Hepatocyte (in vitro differentiated cells): Measurements from ENCODE around the gene CHAMP1. TPM values are rescaled to one million over a fixed set of nuclear protein-coding genes. Genes with fewer than 3 reads are reported as not detected.

Experiments used
- DNase-seq: peaks from one replicate; pipeline ENCODE4 v3.0.0-alpha.2; 2016; ENCODE audit warnings: low spot score
- H2AFZ ChIP-seq: fragments of 200-600 bp; sonication (generic); 2 replicates; pipeline ENCODE4 v1.6.0; 2016; ENCODE audit warnings: antibody characterized with exemption, mild to moderate bottlenecking
- H3K27ac ChIP-seq: fragments of 200-600 bp; sonication (generic); 2 replicates; pipeline ENCODE4 v1.5.1; 2016; ENCODE audit warnings: mild to moderate bottlenecking
- H3K27me3 ChIP-seq: fragments of 200-600 bp; sonication (generic); 2 replicates; pipeline ENCODE4 v1.6.1; 2016
- H3K36me3 ChIP-seq: fragments of 200-600 bp; sonication (generic); replicated peaks from 2 replicates; pipeline ENCODE4 v1.5.1; 2016; ENCODE audit warnings: low read depth; ENCODE audit not compliant: insufficient read depth
- H3K4me1 ChIP-seq: fragments of 200-600 bp; sonication (generic); 2 replicates; pipeline ENCODE4 v1.5.1; 2016; ENCODE audit warnings: mild to moderate bottlenecking, moderate library complexity; ENCODE audit not compliant: insufficient read depth
- H3K4me2 ChIP-seq: fragments of 200-600 bp; sonication (generic); 2 replicates; pipeline ENCODE4 v1.6.0; 2016
- H3K4me3 ChIP-seq: fragments of 200-600 bp; sonication (generic); 2 replicates; pipeline ENCODE4 v1.5.1; 2016; ENCODE audit warnings: mild to moderate bottlenecking
- H3K79me2 ChIP-seq: fragments of 200-600 bp; sonication (generic); 2 replicates; pipeline ENCODE4 v1.6.0; 2017; ENCODE audit warnings: mild to moderate bottlenecking
- H3K9me2 ChIP-seq: fragments of 200-600 bp; sonication (generic); replicated peaks from 2 replicates; pipeline ENCODE4 v1.6.0; 2017; ENCODE audit warnings: mild to moderate bottlenecking; ENCODE audit not compliant: insufficient read depth
- H3K9me3 ChIP-seq: fragments of 200-600 bp; sonication (generic); 2 replicates; pipeline ENCODE4 v1.5.1; 2016; ENCODE audit warnings: low read depth, mild to moderate bottlenecking
- H4K20me1 ChIP-seq: fragments of 200-600 bp; sonication (generic); 2 replicates; pipeline ENCODE4 v1.6.0; 2016; ENCODE audit warnings: mild to moderate bottlenecking; ENCODE audit not compliant: insufficient read depth, poor library complexity, severe bottlenecking
- EZH2 ChIP-seq: fragments of 200-600 bp; sonication (generic); IDR thresholded peaks from 2 replicates; pipeline ENCODE4 v1.6.1; 2016; ENCODE audit warnings: antibody characterized with exemption, mild to moderate bottlenecking, borderline replicate concordance
- EZH2phosphoT487 ChIP-seq: fragments of 200-600 bp; sonication (generic); IDR thresholded peaks from one replicate; pipeline ENCODE4 v1.6.1; 2018; ENCODE audit warnings: antibody characterized with exemption, mild to moderate bottlenecking, low read depth, moderate library complexity; ENCODE audit not compliant: unreplicated experiment, severe bottlenecking
- WGBS: methylation state at CpG from one replicate; pipeline ENCODE4 v1.1.6; 2016; ENCODE audit warnings: low lambda C conversion rate; ENCODE audit errors: missing lambda C conversion rate; 5-methylcytosine and 5-hydroxymethylcytosine counted together
- polyA plus RNA-seq: library from polyadenylated mRNA; unstranded; fragments of >200 nt; fragmentation: Nextera tagmentation; extraction: Ambion mirVana; gene quantifications from 2 replicates; pipeline ENCODE4 v1.2.1, GENCODE V29; 2016
- total RNA-seq: library from RNA; depleted of rRNA; stranded (reverse); fragments of >200 nt; gene quantifications from 2 replicates; pipeline ENCODE4 v1.2.3, GENCODE V29; 2014
- TF ChIP-seq, protein P1 (sequence below): fragments of 200-600 bp; sonication (generic); IDR thresholded peaks from 2 replicates; pipeline ENCODE4 v1.5.1; 2016; ENCODE audit warnings: antibody characterized with exemption, mild to moderate bottlenecking; ENCODE audit not compliant: poor library complexity

The CHAMP1 gene
- total and polyA plus RNA-seq, 2 experiments from 2014 or later: 6.6 to 12.8 TPM

- Histone ChIP-seq H3K9me3 (no peaks in the 10 kb centered on the region), H4K20me1 (no peaks in the 10 kb centered on the region), H2AFZ (no peak overlapping the region), H3K4me3 (no peak overlapping the region), H3K27ac (no peak overlapping the region), H3K4me2 (no peak overlapping the region), H3K36me3 (no peaks in the 10 kb centered on the region), H3K4me1 (peaks cover 15% of the 10 kb centered on the region), H3K9me2 (no peaks in the 10 kb centered on the region), H3K27me3 (no peaks in the 10 kb centered on the region), H3K79me2 (peaks cover 76% of the 10 kb centered on the region)
- 92% methylated on average over 4 of the region's 4 CpGs for WGBS
- TF ChIP-seq EZH2phosphoT487 (no peak), EZH2 (no peak)
- TF ChIP-seq, protein P1, sequence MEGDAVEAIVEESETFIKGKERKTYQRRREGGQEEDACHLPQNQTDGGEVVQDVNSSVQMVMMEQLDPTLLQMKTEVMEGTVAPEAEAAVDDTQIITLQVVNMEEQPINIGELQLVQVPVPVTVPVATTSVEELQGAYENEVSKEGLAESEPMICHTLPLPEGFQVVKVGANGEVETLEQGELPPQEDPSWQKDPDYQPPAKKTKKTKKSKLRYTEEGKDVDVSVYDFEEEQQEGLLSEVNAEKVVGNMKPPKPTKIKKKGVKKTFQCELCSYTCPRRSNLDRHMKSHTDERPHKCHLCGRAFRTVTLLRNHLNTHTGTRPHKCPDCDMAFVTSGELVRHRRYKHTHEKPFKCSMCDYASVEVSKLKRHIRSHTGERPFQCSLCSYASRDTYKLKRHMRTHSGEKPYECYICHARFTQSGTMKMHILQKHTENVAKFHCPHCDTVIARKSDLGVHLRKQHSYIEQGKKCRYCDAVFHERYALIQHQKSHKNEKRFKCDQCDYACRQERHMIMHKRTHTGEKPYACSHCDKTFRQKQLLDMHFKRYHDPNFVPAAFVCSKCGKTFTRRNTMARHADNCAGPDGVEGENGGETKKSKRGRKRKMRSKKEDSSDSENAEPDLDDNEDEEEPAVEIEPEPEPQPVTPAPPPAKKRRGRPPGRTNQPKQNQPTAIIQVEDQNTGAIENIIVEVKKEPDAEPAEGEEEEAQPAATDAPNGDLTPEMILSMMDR: no peak
- DNase-seq: no peak
These were observed 29.0 kb upstream of the CHAMP1 start for GRCh38 chr13:114285166-114285808.

- Histone ChIP-seq H4K20me1 (peaks cover 3% of the 10 kb centered on the region), H3K9me3 (no peaks in the 10 kb centered on the region), H3K79me2 (peaks cover 84% of the 10 kb centered on the region), H3K36me3 (no peaks in the 10 kb centered on the region), H3K4me2 (no peak overlapping the region), H3K27ac (no peak overlapping the region), H3K4me3 (no peak overlapping the region), H2AFZ (no peak overlapping the region), H3K27me3 (no peaks in the 10 kb centered on the region), H3K4me1 (peaks cover 12% of the 10 kb centered on the region), H3K9me2 (no peaks in the 10 kb centered on the region)
- TF ChIP-seq EZH2 (no peak), EZH2phosphoT487 (no peak)
- TF ChIP-seq, protein P1: no peak
- no peak for DNase-seq
- WGBS: 97% methylated on average over 8 of the region's 8 CpGs
These were observed 27.5 kb upstream of the CHAMP1 start for GRCh38 chr13:114286808-114287207.

DNA sequence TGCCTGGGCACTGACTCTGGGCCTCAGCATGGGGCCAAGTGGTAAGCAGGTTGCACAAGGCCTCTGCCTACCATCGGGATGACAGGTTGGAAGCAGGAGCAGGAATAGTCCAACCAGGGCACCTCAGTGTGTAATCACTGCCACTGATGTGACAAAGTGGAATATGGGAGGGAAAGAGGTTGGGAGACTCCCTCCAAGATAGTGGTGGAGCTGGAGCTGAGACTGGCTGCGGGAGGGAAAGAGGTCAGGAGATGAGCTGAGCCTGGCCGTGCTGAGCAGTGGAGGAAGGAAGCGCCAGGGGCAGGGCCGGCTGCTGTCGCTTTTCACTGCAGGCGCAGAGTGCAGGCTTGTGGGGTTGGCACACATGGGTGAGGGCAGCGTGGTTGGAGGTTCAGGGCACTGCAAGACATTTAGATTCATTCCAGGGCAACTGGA lies 26.1 kb upstream of the CHAMP1 start:
- peaks cover 8% of the 10 kb centered on the region for H3K4me1 ChIP-seq
- DNase-seq: no peak
- peaks cover 3% of the 10 kb centered on the region for H4K20me1 ChIP-seq
- WGBS: 85% methylated on average over 8 of the region's 8 CpGs
- H3K4me2 ChIP-seq: no peak overlapping the region
- H3K79me2 ChIP-seq: peaks cover 84% of the 10 kb centered on the region
- no peaks in the 10 kb centered on the region for H3K27me3 ChIP-seq
- no peak overlapping the region for H3K4me3 ChIP-seq
- H2AFZ ChIP-seq: no peak overlapping the region
- no peak overlapping the region for H3K27ac ChIP-seq
- H3K36me3 ChIP-seq: no peaks in the 10 kb centered on the region
- TF ChIP-seq, protein P1: no peak
- no peak for TF ChIP-seq EZH2
- TF ChIP-seq EZH2phosphoT487: no peak
- H3K9me2 ChIP-seq: no peaks in the 10 kb centered on the region
- no peaks in the 10 kb centered on the region for H3K9me3 ChIP-seq
